GM12878 (cell line): ENCODE measurements around the gene MEGF6. TPM values are rescaled to one million over a fixed set of nuclear protein-coding genes. Genes with fewer than 3 reads are reported as not detected.

Source experiments
- ATAC-seq: fragments of 200-7000 bp; cut with Tn5 transposase; 3 replicates; pipeline ENCODE4 v1.9.1; 2020; ENCODE audit warnings: mild to moderate bottlenecking, moderate library complexity
- BruUV-seq: library from RNA; stranded (reverse); fragments of 400-500 nt; replicated peaks from 2 replicates; lab custom pipeline; 2021; lab: Mats Ljungman, UMichigan
- CTCF ChIA-PET: fragments of 300-600 bp; sonication (Branson Sonifier 250); formaldehyde crosslinking; extraction: SDS; loops from one replicate; lab custom pipeline; 2021; ENCODE audit warnings: inconsistent platforms; lab: Yijun Ruan, JAX
- POLR2A ChIA-PET: fragments of 350-600 bp; formaldehyde crosslinking; extraction: SDS; loops from one replicate; lab custom pipeline; 2021; ENCODE audit warnings: inconsistent platforms; lab: Charles Lee
- RAD21 ChIA-PET: fragments of 300-600 bp; sonication (Branson Sonifier 250); formaldehyde crosslinking; loops from one replicate; lab custom pipeline; 2023; ENCODE audit warnings: antibody characterized with exemption; ENCODE audit not compliant: unreplicated experiment; lab: Charles Lee
- SMC1A ChIA-PET: fragments of 300-600 bp; sonication (Branson Sonifier 250); formaldehyde crosslinking; loops from one replicate; lab custom pipeline; 2023; ENCODE audit not compliant: unreplicated experiment, uncharacterized antibody; lab: Charles Lee
- DNase-seq: peaks from one replicate; pipeline ENCODE4 v3.0.0-alpha.2; 2011; ENCODE audit warnings: low read depth, low spot score
- FAIRE-seq: peaks from 3 replicates; lab custom pipeline; 2011; peaks lifted over from hg19 to GRCh38; lab: Jason Lieb, UNC
- H2AFZ ChIP-seq: 2 replicates; pipeline ENCODE4 v1.6.0; 2011; ENCODE audit warnings: low read depth, low read length, control low read depth; ENCODE audit not compliant: control insufficient read depth
- H3K27ac ChIP-seq: 2 replicates; pipeline ENCODE4 v1.5.1; 2011; ENCODE audit warnings: control low read depth; ENCODE audit not compliant: control insufficient read depth, insufficient read depth
- H3K27me3 ChIP-seq, 2 experiments: replicated peaks in 1 of 2; 2 replicates each; pipeline versions ENCODE4 v1.6.0 to v1.6.1; 2011; ENCODE audit warnings: low read length in 1 of 2; ENCODE audit not compliant: control insufficient read depth in 2 of 2, insufficient read depth in 2 of 2
- H3K36me3 ChIP-seq, 2 experiments: 2 replicates each; pipeline ENCODE4 v1.5.1; 2011; ENCODE audit warnings: low read length in 1 of 2; ENCODE audit not compliant: control insufficient read depth in 2 of 2, insufficient read depth in 2 of 2
- H3K4me1 ChIP-seq: 2 replicates; pipeline ENCODE4 v1.6.1; 2011; ENCODE audit warnings: mild to moderate bottlenecking, low read length, moderate library complexity, mixed read lengths; ENCODE audit not compliant: control insufficient read depth, insufficient read depth
- H3K4me2 ChIP-seq: 2 replicates; pipeline ENCODE4 v1.6.0; 2011; ENCODE audit warnings: control low read depth; ENCODE audit not compliant: control insufficient read depth, insufficient read depth
- H3K4me3 ChIP-seq: fragments of 200-600 bp; sonication (generic); 2 replicates; pipeline ENCODE4 v1.5.1; 2016
- H3K79me2 ChIP-seq: 2 replicates; pipeline ENCODE4 v1.6.0; 2011; ENCODE audit warnings: low read length; ENCODE audit not compliant: control insufficient read depth, insufficient read depth
- H3K9ac ChIP-seq: 2 replicates; pipeline ENCODE4 v1.8.0; 2011; ENCODE audit warnings: low read length, control low read depth, mixed read lengths; ENCODE audit not compliant: control insufficient read depth, insufficient read depth
- H3K9me3 ChIP-seq: replicated peaks from 3 replicates; pipeline ENCODE4 v1.5.1; 2011; ENCODE audit warnings: mild to moderate bottlenecking, low read length; ENCODE audit not compliant: control insufficient read depth, insufficient read depth
- H4K20me1 ChIP-seq: 2 replicates; pipeline ENCODE4 v1.6.0; 2011; ENCODE audit not compliant: control insufficient read depth, insufficient read depth
- BRCA1 ChIP-seq: IDR thresholded peaks from 2 replicates; pipeline ENCODE4 v1.6.1; 2011; ENCODE audit warnings: low read depth, low read length, improper control_type of control experiment
- CBFB ChIP-seq: IDR thresholded peaks from 2 replicates; pipeline ENCODE4 v1.6.1; 2016; ENCODE audit warnings: antibody characterized with exemption, low read depth
- CBX3 ChIP-seq: fragments of 200-600 bp; sonication (generic); IDR thresholded peaks from 2 replicates; pipeline ENCODE4 v1.6.1; 2016; ENCODE audit warnings: low read depth, borderline replicate concordance
- CEBPZ ChIP-seq: fragments of 150-350 bp; IDR thresholded peaks from 2 replicates; pipeline ENCODE4 v1.6.1; 2016; ENCODE audit warnings: low read depth, low read length
- DPF2 ChIP-seq: fragments of 450-650 bp; IDR thresholded peaks from 2 replicates; pipeline ENCODE4 v1.6.1; 2017; ENCODE audit warnings: mild to moderate bottlenecking
- EGR1 ChIP-seq, 2 experiments: IDR thresholded peaks; 1 replicate in 1 of 2; 2 replicates in 1 of 2; pipeline ENCODE4 v1.6.1; 2011 to 2012; ENCODE audit warnings: low read depth in 2 of 2, low read length in 2 of 2, borderline replicate concordance in 1 of 2, mild to moderate bottlenecking in 1 of 2, moderate library complexity in 1 of 2
- FOXK2 ChIP-seq: fragments of 450-650 bp; IDR thresholded peaks from 2 replicates; pipeline ENCODE4 v1.6.1; 2017; ENCODE audit warnings: mild to moderate bottlenecking, moderate library complexity
- LARP7 ChIP-seq: fragments of 450-650 bp; IDR thresholded peaks from 2 replicates; pipeline ENCODE4 v1.6.1; 2017; ENCODE audit warnings: mild to moderate bottlenecking
- MTA2 ChIP-seq: fragments of 450-650 bp; IDR thresholded peaks from 2 replicates; pipeline ENCODE4 v1.6.1; 2016; ENCODE audit warnings: low read depth, mild to moderate bottlenecking, moderate library complexity
- NR2F1 ChIP-seq: fragments of 450-650 bp; conservative IDR thresholded peaks from 2 replicates; pipeline ENCODE4 v1.6.1; 2017; ENCODE audit warnings: mild to moderate bottlenecking
- PAX5 ChIP-seq: IDR thresholded peaks from 2 replicates; pipeline ENCODE4 v1.6.1; 2011; ENCODE audit warnings: low read depth, low read length, borderline replicate concordance
- RB1 ChIP-seq: fragments of 450-650 bp; formaldehyde crosslinking; IDR thresholded peaks from 2 replicates; pipeline ENCODE4 v1.6.1; 2017; ENCODE audit warnings: mild to moderate bottlenecking, borderline replicate concordance
- RELA ChIP-seq: fragments of 450-650 bp; IDR thresholded peaks from 2 replicates; pipeline ENCODE4 v1.8.0; 2014; ENCODE audit warnings: borderline replicate concordance; ENCODE audit not compliant: partially characterized antibody
- RFX5 ChIP-seq: IDR thresholded peaks from 2 replicates; pipeline ENCODE4 v1.6.1; 2011; ENCODE audit warnings: low read depth, low read length, improper control_type of control experiment
- SMAD5 ChIP-seq: IDR thresholded peaks from 2 replicates; pipeline ENCODE4 v1.6.1; 2016; ENCODE audit warnings: antibody characterized with exemption, low read depth
- YBX1 ChIP-seq: fragments of 450-650 bp; IDR thresholded peaks from 2 replicates; pipeline ENCODE4 v1.6.1; 2016; ENCODE audit warnings: antibody characterized with exemption
- ZNF217 ChIP-seq: fragments of 450-650 bp; IDR thresholded peaks from 2 replicates; pipeline ENCODE4 v1.6.1; 2017; ENCODE audit warnings: antibody characterized with exemption, mild to moderate bottlenecking
- ZNF592 ChIP-seq: fragments of 450-650 bp; IDR thresholded peaks from 2 replicates; pipeline ENCODE4 v1.6.1; 2017; ENCODE audit warnings: mild to moderate bottlenecking, moderate library complexity
- ZSCAN29 ChIP-seq: fragments of 450-650 bp; IDR thresholded peaks from 2 replicates; pipeline ENCODE4 v1.6.1; 2017; ENCODE audit warnings: mild to moderate bottlenecking, moderate library complexity
- WGBS: methylation state at CpG from one replicate; pipeline ENCODE4 v1.1.6; 2016; ENCODE audit warnings: low lambda C conversion rate; ENCODE audit not compliant: insufficient replicate concordance, insufficient coverage; ENCODE audit errors: missing lambda C conversion rate; 5-methylcytosine and 5-hydroxymethylcytosine counted together
- in situ Hi-C: fragments of 300-500 bp; cut with MboI; formaldehyde crosslinking; loops from 9 replicates; pipeline ENCODE4 v1.14.3; 2018; ENCODE audit warnings: mixed read lengths
- intact Hi-C: fragments of 100-400 bp; cut with micrococcal nuclease; formaldehyde crosslinking; loops from one replicate; pipeline ENCODE4 v1.14.2; 2022; ENCODE audit not compliant: unreplicated experiment
- polyA plus RNA-seq, 11 experiments: library from polyadenylated mRNA; depleted of rRNA in 4 of 11; unstranded in 6 of 11; stranded (reverse) in 5 of 11; fragments of >200 nt; fragmentation: Nextera tagmentation in 4 of 11; fragmentation: Illumina TruSeq in 1 of 11; extraction: Ambion mirVana in 4 of 11; extraction: Trizol in 1 of 11; gene quantifications; 1 replicate in 1 of 11; 2 replicates in 10 of 11; pipeline versions ENCODE4 v1.2.1 to v1.2.3, GENCODE V29; 2011 to 2016; ENCODE audit warnings: inconsistent platforms in 2 of 11, missing spikeins in 2 of 11, low read depth in 1 of 11
- total RNA-seq, 4 experiments: library from RNA; depleted of rRNA in 3 of 4; stranded (reverse); fragments of >200 nt in 3 of 4; fragmentation: Illumina TruSeq in 1 of 4; extraction: Trizol in 1 of 4; gene quantifications; 2 replicates each; pipeline versions ENCODE4 v1.2.1 to v1.2.3, GENCODE V29; 2013 to 2021

Gene MEGF6
- total and polyA plus RNA-seq, 10 of the 15 experiments (the other 5 are each of a cell fraction or from before 2014, with no cell fraction given), result 0.03 to 0.41 TPM; not detected in 8

- DNase-seq (no peak), FAIRE-seq (no peak), ATAC-seq (no peak)
- Histone ChIP-seq H3K9me3 (no peaks in the 10 kb centered on the region; the same call in 2 of the 3 replicates), H3K4me1 (no peaks in the 10 kb centered on the region), H3K79me2 (no peaks in the 10 kb centered on the region), H3K36me3 (no peaks in the 10 kb centered on the region), H3K4me3 (no peak overlapping the region), H3K4me2 (no peak overlapping the region), H3K27ac (no peak overlapping the region), H4K20me1 (no peaks in the 10 kb centered on the region), H2AFZ (no peak overlapping the region), H3K27me3 (no peaks in the 10 kb centered on the region), H3K9ac (no peak overlapping the region)
- in situ Hi-C loops, result no loop called here
- SMC1A ChIA-PET, result no interaction called here
- RAD21 ChIA-PET, result no interaction called here
- CTCF ChIA-PET, result no interaction called here
- intact Hi-C loops, result no loop called here
- no TSS peak for BruUV-seq
- POLR2A ChIA-PET, result no interaction called here
- WGBS, result 45% methylated on average over 12 of the region's 12 CpGs
- TF ChIP-seq PAX5, result no peak
- TF ChIP-seq EGR1 (IDR thresholded peaks at IDR 0.05; ENCODE audit: borderline replicate concordance in 1 of 2, low read depth in 2 of 2, low read length in 2 of 2), result no peak
- no peak for TF ChIP-seq NR2F1
- TF ChIP-seq YBX1, result no peak
- TF ChIP-seq CBFB, result no peak
- TF ChIP-seq SMAD5, result no peak
- no peak for TF ChIP-seq FOXK2
- TF ChIP-seq ZNF592, result no peak
- no peak for TF ChIP-seq MTA2
- no peak for TF ChIP-seq RELA
- TF ChIP-seq CEBPZ, result no peak
- no peak for TF ChIP-seq LARP7
- no peak for TF ChIP-seq CBX3
- TF ChIP-seq BRCA1, result no peak
- TF ChIP-seq RB1, result no peak
- no peak for TF ChIP-seq DPF2
- no peak for TF ChIP-seq ZNF217
- no peak for TF ChIP-seq RFX5
- no peak for TF ChIP-seq ZSCAN29
Measured at GRCh38 chr1:3515272-3515671, 96.0 kb downstream of the MEGF6 start.
